Keratinocyte (primary cell): ENCODE results near the gene DHODH.

ENCODE experiments used
- EZH2 ChIP-seq: IDR thresholded peaks from one replicate; pipeline ENCODE4 v1.6.1; 2012; ENCODE audit warnings: inconsistent platforms, mild to moderate bottlenecking, low read length, moderate library complexity
- TF ChIP-seq, protein P1 (sequence below), 3 experiments: IDR thresholded peaks in 1 of 3; conservative IDR thresholded peaks in 1 of 3; optimal IDR thresholded peaks in 1 of 3; 2 replicates in 2 of 3; 3 replicates in 1 of 3; pipeline versions ENCODE3 to v1.5.1; 2011; ENCODE audit warnings: low read length in 3 of 3, mild to moderate bottlenecking in 3 of 3, moderate library complexity in 2 of 3, control low read depth in 1 of 3, inconsistent platforms in 1 of 3; ENCODE audit not compliant: insufficient read depth in 2 of 3; ENCODE audit errors: extremely low read depth in 1 of 3

DNA sequence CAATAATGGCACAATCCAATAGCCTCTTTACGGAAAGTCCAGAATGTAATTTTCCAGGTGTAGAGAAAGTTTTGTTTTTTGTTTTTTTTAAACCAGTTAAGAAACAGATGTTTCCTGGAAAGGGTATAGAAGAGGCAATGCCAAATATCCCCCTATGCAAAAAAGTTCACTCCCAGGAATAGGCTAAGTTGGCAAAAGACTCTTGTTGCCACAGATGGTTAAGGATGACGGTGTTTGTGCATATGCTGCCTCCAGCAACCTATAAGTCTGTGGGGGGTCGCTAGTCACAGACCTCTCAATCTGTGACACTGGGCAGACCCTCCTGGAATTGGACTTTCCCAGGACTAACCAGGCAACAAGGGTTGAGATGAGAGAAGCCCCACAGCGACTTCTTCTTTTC, 24.9 kb downstream of the DHODH start:
- TF ChIP-seq, protein P1, sequence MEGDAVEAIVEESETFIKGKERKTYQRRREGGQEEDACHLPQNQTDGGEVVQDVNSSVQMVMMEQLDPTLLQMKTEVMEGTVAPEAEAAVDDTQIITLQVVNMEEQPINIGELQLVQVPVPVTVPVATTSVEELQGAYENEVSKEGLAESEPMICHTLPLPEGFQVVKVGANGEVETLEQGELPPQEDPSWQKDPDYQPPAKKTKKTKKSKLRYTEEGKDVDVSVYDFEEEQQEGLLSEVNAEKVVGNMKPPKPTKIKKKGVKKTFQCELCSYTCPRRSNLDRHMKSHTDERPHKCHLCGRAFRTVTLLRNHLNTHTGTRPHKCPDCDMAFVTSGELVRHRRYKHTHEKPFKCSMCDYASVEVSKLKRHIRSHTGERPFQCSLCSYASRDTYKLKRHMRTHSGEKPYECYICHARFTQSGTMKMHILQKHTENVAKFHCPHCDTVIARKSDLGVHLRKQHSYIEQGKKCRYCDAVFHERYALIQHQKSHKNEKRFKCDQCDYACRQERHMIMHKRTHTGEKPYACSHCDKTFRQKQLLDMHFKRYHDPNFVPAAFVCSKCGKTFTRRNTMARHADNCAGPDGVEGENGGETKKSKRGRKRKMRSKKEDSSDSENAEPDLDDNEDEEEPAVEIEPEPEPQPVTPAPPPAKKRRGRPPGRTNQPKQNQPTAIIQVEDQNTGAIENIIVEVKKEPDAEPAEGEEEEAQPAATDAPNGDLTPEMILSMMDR (optimal IDR thresholded peaks at IDR 0.05 in 1 of 3, IDR thresholded peaks at IDR 0.05 in 1 of 3, conservative IDR thresholded peaks at IDR 0.05 in 1 of 3; ENCODE audit: extremely low read depth in 1 of 3, insufficient read depth in 2 of 3, low read length in 3 of 3): no peak
- no peak for TF ChIP-seq EZH2
